Kidney (tissue), 14 donors: ENCODE results near the gene KCNJ16. TPM values are rescaled to one million over a fixed set of nuclear protein-coding genes. Genes with fewer than 3 reads are reported as not detected.

Experiments
- DNase-seq, 5 donors: peaks; one replicate each; pipeline ENCODE4 v3.0.0-alpha.2; 2013 to 2020
- FAIRE-seq: peaks from 2 replicates; lab custom pipeline; 2012; peaks lifted over from hg19 to GRCh38; lab: Jason Lieb, UNC
- H3K27ac ChIP-seq, 2 donors: one replicate each; pipeline ENCODE4 v1.7.0; 2013; ENCODE audit warnings: low read depth in 2 of 2, low read length in 2 of 2, inconsistent platforms in 1 of 2
- H3K27me3 ChIP-seq: one replicate; pipeline ENCODE4 v1.7.1; 2013; ENCODE audit warnings: low read length, inconsistent platforms; ENCODE audit not compliant: control insufficient read depth, insufficient read depth
- H3K36me3 ChIP-seq, 3 donors: one replicate each; pipeline versions ENCODE4 v1.7.0 to v1.7.1; 2013; ENCODE audit warnings: low read length in 3 of 3, control low read depth in 1 of 3, inconsistent platforms in 1 of 3; ENCODE audit not compliant: insufficient read depth in 3 of 3, control insufficient read depth in 2 of 3
- H3K4me1 ChIP-seq, 3 donors: one replicate each; pipeline versions ENCODE4 v1.7.0 to v1.7.1; 2013; ENCODE audit warnings: low read length in 3 of 3, inconsistent platforms in 1 of 3, low read depth in 1 of 3; ENCODE audit not compliant: control insufficient read depth in 2 of 3, insufficient read depth in 2 of 3
- H3K4me3 ChIP-seq, 3 donors: one replicate each; pipeline versions ENCODE4 v1.7.0 to v1.8.1; 2013; ENCODE audit warnings: low read length in 3 of 3, control low read depth in 1 of 3, inconsistent platforms in 1 of 3
- H3K9ac ChIP-seq, 3 donors: one replicate each; pipeline versions ENCODE4 v1.7.0 to v1.7.1; 2013; ENCODE audit warnings: low read length in 3 of 3, control low read depth in 1 of 3, inconsistent platforms in 1 of 3
- H3K9me3 ChIP-seq, 3 donors: one replicate each; pipeline versions ENCODE4 v1.7.0 to v1.7.1; 2013; ENCODE audit warnings: low read length in 3 of 3, control low read depth in 1 of 3, inconsistent platforms in 1 of 3; ENCODE audit not compliant: control insufficient read depth in 2 of 3, insufficient read depth in 1 of 3
- CTCF ChIP-seq: IDR thresholded peaks from 3 replicates; pipeline ENCODE4 v1.5.1; 2012; ENCODE audit warnings: mild to moderate bottlenecking, moderate library complexity, borderline replicate concordance; ENCODE audit not compliant: insufficient read depth; ENCODE audit errors: extremely low read depth
- intact Hi-C: fragments of 100-400 bp; cut with DNase I; formaldehyde crosslinking; loops from one replicate; pipeline ENCODE4 v1.11.1; 2022
- polyA plus RNA-seq: library from polyadenylated mRNA; stranded (reverse); fragments of 350-450 nt; fragmentation: Illumina TruSeq; extraction: RNeasy Lipid Tissue Mini Kit (QIAGEN cat#74804); gene quantifications from one replicate; pipeline ENCODE4 v1.2.3, GENCODE V29; 2014; ENCODE audit warnings: low read depth, low replicate concordance; ENCODE audit not compliant: insufficient read depth
- total RNA-seq: library from RNA; stranded (reverse); fragmentation: NEBNext Ultra II Directional; extraction: Animal tissue kit (Norgen Biotek cat#: 25700); gene quantifications from one replicate; pipeline ENCODE4 v1.2.1, GENCODE V29; 2021
- donor health status: control.
- donor health status: control.
- donor health status: control.
- donor health status: control.
- donor health status: control.
- donor health status: DM: yes; HTN: yes; CAD: no.
- donor health status: Normal renal cell carcinoma (clear cell type).

KCNJ16 gene
- total and polyA plus RNA-seq, 2 donors from 2014 or later, result 163 to 281 TPM

DNA sequence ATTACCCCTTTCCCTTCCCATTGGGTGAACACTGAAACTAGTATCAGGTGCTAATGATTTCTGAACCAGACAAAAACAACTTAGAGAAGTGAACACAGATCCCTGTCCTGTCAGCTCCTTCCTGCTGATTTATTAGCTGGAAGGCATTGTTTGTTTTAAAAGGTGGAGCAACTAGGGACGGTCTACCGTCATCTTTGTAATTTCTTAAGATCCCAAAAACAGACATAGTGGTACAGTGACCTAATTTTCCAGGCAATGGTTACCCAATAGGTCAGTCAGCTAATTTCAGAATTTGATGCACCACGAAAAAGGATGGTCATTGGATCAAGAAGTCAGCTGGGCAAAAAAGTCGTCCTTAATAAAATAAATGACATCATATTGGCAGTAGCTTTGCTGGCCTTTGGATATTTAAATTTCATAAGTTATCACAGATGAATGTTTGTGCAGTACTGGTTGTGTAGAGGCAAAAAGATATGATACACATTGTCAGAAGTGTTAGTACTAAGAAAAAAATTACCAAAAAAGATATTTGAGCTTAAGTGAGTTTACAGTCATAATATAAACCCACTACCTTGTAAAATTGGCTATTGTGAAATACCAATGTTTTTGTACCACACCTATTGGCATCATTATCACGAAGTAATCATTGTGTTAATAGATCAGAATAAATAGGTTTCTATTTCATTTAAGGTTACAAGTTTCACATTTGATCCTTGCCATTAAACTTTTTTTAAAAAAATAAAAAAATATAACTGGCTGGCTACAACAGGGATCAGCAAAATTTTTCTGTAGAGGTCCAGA is 27.2 kb upstream of the KCNJ16 start:
- Histone ChIP-seq H3K9me3 (no peaks in the 10 kb centered on the region), H3K4me1 (no peaks in the 10 kb centered on the region), H3K27me3 (no peaks in the 10 kb centered on the region), H3K9ac (no peak overlapping the region), H3K36me3 (no peaks in the 10 kb centered on the region), H3K27ac (no peak overlapping the region), H3K4me3 (no peak overlapping the region)
- no peak for TF ChIP-seq CTCF
- no peak for FAIRE-seq
- DNase-seq, result no peak
- intact Hi-C loops, result no loop called here

GRCh38 chr17:70049801-70050591 is 25.0 kb upstream of the KCNJ16 start:
- FAIRE-seq (no peak), DNase-seq (no peak)
- TF ChIP-seq CTCF, result no peak
- Histone ChIP-seq H3K36me3 (no peaks in the 10 kb centered on the region), H3K9ac (no peak overlapping the region), H3K27me3 (no peaks in the 10 kb centered on the region), H3K9me3 (no peaks in the 10 kb centered on the region), H3K27ac (no peak overlapping the region), H3K4me3 (no peak overlapping the region), H3K4me1 (no peaks in the 10 kb centered on the region)
- intact Hi-C loops, result no loop called here

- DNase-seq, result no peak
- no peaks in the 10 kb centered on the region for H3K27me3 ChIP-seq
- no peak overlapping the region for H3K4me3 ChIP-seq
- no peaks in the 10 kb centered on the region for H3K9me3 ChIP-seq
- H3K36me3 ChIP-seq, result no peaks in the 10 kb centered on the region
- no peak for TF ChIP-seq CTCF
- no peaks in the 10 kb centered on the region for H3K4me1 ChIP-seq
- H3K27ac ChIP-seq, result no peak overlapping the region
- no peak for FAIRE-seq
- intact Hi-C loops, result no loop called here
- no peak overlapping the region for H3K9ac ChIP-seq
These were observed 24.1 kb upstream of the KCNJ16 start for GRCh38 chr17:70050931-70051330.
